HG03354 (cell line): Measurements from ENCODE around the gene IQGAP3.

Source experiments
- ATAC-seq: cut with Tn5 transposase; IDR thresholded peaks from one replicate; pipeline ENCODE4 v1.9.1; 2021; ENCODE audit warnings: mild to moderate bottlenecking; ENCODE audit not compliant: unreplicated experiment, poor library complexity, severe bottlenecking

The IQGAP3 gene

DNA sequence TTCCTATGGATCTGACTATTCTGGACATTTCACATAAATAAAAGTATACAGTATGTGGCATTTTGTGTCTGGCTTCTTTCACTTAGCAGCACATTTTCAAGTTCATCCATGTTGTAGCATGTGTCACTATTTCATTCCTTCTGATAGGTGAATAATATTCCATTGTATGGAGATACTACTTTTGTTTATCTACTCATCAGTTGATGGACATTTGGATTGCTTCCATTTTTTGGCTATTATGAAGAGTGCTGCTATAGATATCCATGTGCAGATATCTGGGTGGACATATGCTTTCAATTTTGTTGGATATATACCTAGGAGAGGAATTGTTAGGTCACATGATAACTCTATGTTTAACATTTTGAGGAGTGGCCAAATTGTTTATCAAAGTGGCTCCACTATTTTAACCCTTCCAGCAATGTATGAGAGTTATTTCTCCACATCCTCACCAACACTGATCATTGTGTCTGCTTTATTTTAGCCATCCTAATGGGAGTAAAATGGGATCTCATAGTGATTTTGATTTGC lies 49.9 kb downstream of the IQGAP3 start:
- ATAC-seq: no peak

DNA sequence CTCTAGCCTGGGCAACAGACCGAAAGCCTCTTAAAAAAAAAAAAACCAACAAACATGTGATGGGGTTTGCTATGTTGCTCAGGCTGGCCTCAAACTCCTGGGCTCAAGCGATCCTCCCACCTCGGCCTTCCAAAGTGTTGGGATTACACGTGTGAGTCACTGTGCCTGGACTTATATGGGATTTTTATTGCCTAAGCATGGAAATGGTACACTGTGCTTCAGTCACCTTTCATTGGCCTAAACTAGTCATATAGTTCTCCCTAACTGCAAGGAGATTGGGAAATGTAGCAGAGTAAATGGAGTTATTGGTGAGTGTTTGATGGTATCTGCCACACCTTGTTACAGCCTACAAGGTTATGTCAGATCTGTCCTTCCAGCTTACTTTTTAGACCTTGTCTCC lies 54.6 kb downstream of the IQGAP3 start:
- no peak for ATAC-seq

DNA sequence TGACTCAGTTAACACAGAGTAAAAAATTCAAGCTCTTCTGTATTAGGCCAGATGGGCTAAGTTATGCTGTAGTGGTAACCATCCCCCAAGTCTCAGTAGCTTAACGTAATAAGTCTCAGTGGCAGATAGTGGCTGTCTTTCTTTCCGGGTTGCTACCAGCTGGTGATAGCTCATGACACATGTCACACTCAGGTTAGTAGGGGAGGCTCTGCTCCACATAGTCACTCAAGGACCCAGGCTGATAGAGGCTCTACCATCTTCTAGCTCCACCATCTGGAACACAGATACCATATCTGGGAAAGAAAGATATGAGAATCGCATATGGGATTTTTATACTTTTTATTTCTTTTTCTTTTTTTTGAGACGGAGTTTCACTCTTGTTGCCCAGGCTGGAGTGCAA lies 55.5 kb downstream of the IQGAP3 start:
- no peak for ATAC-seq

DNA sequence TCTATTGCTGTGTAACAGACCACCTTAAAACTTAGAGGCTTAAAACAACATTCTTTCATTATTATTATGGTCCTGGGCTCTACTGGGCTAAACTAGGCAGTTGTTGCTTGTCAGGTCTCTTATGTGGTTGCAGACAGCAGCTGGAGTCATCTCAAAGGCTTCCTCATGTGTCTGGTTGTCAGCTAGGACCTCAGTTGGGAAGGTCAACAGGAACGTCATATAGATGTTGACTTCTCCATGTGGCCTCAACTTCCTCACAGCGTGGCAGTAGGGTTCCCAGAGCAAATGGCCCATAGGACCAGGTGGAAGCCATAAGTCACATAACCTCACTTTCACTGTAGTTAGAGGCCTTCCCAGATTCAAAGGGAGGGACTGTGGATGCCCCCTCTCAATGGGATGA lies 56.4 kb downstream of the IQGAP3 start:
- ATAC-seq: no peak

DNA sequence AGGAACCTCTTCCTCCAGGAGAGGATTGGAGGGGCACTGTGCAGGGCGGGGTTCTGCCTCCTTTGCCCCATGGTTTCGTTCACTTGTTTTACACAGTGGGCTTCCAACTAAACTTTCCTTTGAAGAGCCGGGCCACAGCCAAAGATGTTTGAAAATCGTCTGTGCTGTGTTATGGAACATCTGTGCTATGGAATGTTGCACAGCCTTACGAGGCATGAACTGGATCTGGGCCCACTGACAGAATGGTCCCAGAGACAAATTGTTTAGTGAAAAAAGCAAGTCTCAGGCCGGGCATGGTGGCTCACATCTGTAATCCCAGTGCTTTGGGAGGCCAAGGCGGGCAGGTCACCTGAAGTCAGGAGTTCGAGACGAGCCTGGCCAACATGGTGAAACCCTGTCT lies 59.2 kb downstream of the IQGAP3 start:
- no peak for ATAC-seq

DNA sequence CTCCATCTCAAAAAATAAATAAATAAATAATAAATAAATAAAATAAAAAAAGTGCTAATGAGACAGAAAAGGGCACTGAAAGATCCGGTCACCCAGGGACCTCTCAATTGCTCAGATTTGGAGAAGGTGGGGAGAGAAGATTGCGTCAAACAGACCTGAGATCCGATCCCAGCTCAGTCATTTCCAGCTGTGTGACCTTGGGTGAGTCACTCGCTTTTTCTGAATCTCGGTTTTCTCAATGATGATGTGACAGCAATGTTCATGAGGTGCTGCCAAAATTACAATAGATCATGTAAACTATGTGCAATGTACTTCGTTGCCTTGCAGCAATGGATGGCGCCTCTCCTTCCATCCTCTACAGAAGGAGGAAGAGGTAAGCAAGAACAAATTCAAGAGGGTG lies 60.7 kb downstream of the IQGAP3 start:
- no peak for ATAC-seq

DNA sequence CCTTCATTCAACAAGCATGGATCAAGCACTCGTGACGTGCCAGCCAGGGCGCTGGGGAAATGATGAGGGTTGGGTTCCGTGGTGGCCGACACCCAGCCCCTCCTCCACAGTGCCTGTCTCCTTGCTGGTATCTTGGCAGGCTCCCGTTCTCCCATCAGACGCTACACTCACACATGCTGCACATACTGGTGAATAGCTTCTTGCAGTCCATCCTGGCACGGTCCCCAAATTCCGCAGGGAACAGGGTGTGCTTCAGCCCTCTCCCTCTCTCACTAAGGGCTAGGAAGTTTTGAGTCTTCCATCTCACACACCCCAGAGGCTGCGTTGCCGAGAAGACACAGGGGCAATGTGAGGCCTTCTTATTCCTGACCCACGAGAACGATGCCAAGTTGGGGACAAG lies 61.7 kb downstream of the IQGAP3 start:
- ATAC-seq: no peak

DNA sequence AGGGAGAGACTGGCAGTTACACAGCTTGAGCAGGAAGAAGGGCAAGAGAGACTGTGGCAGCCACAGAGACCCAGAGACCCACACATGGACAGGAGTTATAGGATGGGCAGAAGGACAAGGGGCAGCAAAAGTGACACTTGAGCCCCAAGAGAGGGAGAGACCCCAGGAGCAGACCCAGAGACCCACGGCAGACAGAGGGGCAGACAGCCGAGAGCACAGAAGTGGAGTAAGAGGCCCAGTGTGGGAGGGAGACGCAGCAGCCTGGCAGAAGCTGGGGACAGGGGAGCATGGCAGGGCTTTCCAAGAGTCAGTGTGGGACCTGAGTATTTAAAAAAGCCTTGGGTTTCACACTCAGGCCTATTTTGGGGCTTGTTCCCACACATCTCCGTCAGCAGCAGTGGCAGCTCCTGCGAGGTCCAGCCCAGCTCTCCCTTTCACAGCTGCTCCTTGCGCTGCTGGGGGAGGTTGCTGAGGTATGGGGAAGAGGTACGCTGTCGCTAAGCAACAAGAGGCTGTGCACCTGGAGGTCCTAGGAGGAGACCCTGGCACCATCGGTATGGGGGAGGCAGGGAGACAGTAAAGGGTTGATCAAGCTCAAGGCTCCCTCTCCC lies 62.8 kb downstream of the IQGAP3 start:
- ATAC-seq: no peak

DNA sequence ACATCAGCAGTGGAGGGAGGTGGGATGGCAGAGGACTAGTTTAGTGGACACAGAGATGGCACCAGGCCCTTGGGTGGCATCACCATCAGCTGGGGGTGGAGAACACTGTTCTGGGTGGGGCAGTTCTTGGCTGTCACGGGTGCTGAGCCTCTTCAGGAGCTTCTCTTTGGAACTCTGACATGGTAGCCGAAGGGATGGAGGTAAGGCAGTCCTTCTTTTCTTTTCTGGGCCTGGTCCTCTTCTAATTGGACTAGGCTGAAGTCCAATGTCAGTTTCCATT lies 63.5 kb downstream of the IQGAP3 start:
- no peak for ATAC-seq

DNA sequence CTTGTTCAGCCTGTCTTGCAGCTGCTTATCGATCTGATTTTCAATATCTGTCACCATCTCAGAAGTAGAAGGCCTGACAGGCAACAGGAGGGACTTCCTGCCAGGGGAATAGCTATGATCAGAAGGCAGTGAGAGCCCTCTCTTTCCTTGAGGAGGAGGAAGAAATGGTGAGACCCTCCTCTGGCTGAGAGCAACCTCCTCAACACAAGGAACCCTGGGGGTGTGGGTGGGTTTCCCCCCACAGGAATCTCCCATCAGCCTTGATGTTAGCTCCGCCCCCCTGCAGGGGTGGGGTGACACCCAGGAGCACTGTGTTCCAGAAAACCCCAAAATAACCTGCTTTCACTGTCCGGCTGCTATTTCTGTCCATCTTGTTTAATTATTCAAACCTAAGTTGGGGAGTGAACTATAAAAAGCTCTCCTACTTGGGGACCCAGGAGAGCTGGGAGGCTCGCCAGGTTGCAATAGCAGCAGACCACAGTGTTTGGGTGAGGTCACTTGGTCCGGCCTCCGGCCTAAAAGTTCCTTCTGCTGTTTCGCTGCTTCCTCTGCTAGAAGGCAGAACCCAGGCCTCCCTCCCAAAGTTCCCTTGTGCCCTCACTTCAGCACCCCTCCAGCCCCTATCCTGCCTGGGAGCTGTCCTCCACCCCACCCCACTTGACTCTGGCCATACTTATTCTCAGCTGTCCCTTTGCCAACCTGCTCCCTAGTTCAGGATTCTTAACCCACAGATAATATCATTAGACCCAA lies 64.0 kb downstream of the IQGAP3 start:
- ATAC-seq: no peak

DNA sequence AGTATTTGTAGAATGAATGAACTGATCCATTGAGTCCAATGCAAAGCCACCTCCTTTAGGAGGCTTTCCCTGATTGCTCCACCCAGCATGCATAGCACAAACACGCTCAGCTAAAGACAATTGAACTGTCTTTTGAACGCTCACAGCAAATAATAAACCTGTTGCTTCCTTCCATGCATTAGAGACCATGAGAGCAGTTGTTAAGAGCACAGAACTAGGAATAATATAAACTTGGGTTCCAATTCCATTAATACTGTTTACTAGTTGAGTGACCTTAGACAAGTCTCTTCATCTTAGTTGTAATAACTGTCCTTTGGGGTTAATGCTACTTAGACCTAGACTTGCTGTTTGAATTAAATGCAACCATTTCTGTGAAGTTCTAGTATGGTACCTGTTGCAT lies 65.9 kb downstream of the IQGAP3 start:
- no peak for ATAC-seq

DNA sequence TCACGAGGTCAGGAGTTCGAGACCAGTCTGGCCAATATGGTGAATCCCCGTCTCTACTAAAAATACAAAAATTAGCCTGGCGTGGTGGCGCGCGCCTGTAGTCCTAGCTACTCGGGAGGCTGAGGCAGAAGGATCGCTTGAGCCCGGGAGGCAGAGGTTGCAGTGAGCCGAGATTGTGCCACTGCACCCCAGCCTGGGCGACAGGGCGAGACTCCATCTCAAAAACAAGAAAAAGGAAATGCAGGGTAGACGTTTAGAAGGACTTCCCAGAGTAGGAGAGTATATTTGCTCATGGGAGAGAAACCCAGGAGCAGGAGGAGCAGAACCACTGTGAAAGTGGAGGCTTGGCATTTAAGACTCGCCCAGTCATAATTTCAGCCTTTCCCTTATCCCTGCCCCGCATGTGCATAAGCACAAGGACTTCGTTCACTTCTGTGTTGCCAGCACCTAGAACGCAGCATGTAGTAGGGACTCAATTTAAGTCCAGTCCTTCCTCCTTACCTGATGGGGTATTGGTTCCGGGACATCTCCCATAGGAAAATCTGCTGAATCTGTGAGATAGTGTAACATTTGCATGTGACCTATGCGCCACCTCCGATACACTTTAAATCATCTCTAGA lies 66.6 kb downstream of the IQGAP3 start:
- no peak for ATAC-seq

DNA sequence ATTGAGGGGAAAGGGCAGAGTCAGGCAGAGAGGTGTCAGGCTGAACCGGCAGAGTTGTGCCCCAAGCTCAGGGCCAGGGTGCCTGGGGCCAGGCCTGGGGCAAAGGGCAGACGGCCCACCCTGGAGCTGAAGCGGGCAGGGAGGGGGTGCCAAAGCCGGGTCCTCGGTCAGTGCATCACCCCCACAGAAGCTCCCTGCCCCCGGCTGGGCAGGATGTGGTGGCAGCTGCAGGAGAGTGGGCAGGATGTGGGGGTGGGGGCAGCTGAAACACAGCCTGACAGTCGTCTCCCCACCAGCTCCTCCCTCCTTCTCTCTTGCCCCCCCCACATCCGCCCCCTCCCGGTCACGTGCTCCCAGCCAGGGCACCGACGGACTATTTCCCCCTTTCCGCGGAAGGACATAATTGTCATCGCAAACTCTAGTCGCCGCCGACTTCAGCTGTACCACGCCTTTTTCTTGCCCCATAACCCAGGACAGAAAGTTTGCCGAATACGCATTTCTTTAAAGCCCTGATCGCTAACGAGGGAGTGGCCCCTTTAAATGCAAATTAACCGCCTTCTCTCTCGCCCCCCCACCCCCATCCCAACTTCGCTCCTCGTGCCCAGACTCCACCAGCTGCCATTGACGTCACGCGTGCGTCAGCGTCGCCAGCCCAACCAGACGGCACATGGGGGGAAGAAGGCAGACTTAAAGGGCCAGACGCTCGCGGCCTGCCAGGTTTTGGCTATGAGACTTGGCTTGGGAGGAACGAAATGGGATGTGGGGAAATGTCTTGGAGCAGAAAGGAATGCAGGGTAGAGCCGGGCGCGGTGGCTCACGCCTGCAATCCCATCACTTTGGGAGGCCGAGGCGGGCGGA lies 67.3 kb downstream of the IQGAP3 start:
- ATAC-seq: peak; percentile 48

DNA sequence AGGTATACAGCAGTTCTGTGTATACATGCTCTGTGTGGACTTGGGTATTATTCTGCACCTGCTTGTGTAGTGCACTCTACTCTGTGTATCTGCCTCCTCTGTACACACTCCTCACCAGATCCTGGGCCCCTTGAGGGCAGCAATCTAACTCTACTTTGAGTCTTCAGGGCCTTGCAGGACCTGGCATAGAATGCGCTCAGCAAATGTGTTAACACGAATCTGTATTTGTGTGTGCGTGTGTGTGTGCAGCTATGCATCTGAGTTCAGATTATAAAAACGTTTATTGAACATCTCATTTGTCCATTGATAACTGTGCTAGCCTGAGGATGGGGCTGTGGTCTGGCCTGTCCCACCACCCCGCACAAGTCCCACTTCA lies 67.9 kb downstream of the IQGAP3 start:
- no peak for ATAC-seq

DNA sequence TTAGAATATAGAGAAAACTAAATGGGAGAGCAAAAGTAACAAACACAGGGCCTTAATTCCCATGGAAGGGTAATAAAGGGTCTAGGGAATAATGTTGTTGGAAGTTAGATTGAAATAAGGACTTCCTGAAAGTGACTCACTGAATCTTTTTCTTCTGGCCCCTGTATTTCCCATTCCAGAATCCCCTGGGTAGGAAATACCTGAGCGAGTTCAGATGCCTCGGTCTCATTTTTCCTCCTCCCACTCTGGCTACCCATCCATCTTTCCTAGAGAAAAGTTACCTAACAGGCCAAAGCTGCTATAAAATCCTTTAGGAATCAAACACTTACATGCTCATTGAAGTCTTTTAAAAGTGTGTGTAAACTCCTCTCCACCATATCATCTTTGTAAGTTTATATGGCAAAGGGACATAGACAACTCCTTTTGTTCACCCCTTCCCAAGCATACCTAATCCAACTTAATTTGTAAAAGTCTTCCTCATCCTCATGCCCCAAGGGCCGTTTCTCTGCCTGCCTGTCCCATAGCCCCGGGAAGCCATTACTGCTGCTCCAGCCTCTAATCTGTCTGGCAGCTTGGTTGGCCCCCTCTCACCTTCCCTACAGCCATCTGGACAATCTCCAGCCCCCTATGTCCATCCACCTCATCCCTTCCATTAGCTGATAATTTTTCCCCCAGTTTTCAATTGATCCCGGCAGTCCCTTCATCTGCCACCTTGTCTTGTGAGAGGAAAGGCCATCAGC lies 68.5 kb downstream of the IQGAP3 start:
- ATAC-seq: no peak

DNA sequence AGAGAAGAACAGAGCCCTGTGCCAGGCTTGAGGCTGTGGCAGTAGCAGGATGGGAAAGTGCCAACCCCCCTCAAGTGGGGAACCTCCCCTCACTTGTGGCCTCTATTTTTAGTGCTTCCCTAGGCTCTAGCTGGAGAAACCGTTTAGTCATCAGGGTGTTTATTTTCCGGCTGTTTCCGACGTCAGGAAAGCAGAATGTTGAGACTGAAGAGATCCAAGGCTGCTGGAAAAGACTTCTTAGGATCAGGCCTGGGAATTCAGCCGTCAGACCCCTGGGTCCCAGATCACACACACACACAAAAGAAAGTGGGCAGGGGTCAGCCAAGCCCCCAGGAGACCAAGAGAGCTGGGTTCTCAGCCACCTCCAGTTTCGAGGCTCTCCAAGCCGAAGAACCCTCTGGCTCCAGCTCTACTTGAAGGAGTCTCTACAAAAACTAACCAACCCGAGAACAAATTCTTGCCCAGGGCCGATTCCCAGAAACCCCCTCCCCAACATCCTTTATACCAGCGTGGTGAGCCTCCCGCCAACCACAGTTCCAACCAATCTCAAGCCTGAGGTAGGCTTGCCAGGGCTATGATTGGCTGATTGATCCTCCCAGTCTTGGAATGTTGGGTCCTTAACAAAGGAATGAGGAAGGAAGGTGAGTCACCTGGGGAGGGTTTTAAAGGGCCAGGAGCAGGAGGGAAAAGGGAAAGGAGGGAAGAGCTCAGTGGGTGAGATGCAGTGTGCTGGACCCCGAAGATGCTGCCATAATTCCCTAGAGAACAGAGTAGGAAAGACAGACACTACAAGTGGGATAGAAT lies 69.3 kb downstream of the IQGAP3 start:
- no peak for ATAC-seq

DNA sequence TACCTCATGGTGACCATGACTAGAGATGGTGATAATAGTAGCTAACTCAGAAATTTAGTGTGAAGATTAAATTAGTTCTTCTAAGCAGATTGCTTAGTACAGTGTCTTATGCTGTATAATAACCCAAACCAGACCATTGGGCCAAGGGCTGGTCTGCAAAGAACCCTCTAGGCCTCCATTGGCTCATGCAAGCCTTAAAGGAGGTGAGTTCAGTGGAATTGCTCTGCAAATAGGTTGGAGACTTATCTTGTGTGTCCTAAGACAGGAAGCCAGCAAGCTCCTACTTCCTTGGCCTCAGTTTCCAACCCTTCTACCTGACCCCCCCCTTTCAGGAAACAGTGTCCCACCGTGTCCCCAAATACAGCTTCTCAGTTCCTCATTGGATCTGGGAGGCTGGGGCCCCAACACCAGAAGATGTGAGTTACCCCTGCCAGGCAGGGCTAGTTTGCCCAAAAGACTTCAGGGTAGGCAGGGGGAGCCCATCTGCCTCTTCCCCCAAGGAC lies 69.9 kb downstream of the IQGAP3 start:
- no peak for ATAC-seq

DNA sequence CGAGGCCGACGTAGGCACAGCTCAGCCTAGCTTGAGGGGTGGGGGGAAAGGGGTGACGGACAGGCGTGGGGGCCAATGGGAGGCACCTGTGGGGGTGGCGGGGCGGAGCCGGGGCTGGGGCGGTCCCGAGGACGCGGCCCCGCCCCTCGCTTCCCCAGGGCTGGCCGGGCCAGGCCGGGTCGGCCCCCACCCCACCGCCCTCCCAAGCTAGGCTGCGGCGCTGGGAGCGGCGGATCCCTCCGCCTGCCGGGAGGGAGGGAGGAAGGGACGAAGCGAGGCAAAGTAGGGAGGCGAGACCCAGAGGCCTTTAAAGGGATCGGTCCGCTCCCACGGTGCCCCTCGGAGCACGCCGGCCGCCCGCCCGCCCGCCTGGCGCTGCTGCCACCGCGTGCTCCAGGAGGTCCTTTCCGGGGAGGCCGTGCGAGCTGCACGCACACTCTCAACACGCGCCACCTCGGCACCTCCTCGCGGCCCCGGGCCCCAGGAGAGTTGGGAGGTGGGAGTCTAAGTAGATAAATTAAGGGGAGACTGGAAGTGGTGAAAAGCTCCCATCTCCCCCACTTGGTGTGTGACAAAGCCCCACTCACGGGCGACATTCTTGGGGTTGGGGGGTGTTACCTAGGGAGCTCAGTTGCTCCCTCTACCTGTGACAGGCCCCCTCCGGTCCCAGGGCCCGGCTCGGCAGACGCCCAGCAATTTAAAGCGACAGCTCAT lies 71.4 kb downstream of the IQGAP3 start:
- ATAC-seq: peak; percentile 56

DNA sequence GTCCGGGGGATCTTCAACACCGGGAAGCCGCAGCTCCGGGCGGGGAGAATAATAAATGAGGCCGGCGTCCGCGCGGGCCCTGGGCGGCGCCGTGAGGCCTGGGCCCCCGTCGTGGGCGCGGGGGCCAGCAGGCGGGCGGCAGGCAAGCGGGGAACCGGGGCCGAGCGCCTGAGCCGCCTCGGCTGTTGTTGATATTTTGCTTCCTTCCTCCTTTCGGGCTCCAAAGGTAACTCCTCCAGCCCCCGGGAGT lies 71.9 kb downstream of the IQGAP3 start, which contains the start of gene MEF2D:
Gene MEF2D (minus strand): TSS at position 233 of the 250 bp plus-strand sequence. CDS start 17,483 bp downstream, outside the sequence.
- no peak for ATAC-seq
